Astrocyte of the hippocampus (primary cell): ENCODE measurements around the gene FSTL4.
"Not testable (repeated sequence)": the region's sequence is repeated elsewhere in the genome, so short reads cannot be mapped to it uniquely, and the experiment has no call there.

Experiments used
- DNase-seq: peaks from one replicate; pipeline ENCODE4 v3.0.0; 2011; ENCODE audit warnings: low read depth, low spot score

The FSTL4 gene

GRCh38 chr5:133195250-133195649 is 417.1 kb downstream of the FSTL4 start:
- DNase-seq = no peak

- no peak for DNase-seq
These were observed 418.5 kb downstream of the FSTL4 start for GRCh38 chr5:133193794-133194193.

GRCh38 chr5:133192716-133193115 is 419.6 kb downstream of the FSTL4 start:
- no peak for DNase-seq

GRCh38 chr5:133189881-133190280 is 422.5 kb downstream of the FSTL4 start:
- no peak for DNase-seq

- DNase-seq = no peak
These were observed 432.9 kb downstream of the FSTL4 start for GRCh38 chr5:133179405-133179804.

GRCh38 chr5:133170756-133171387 is 441.5 kb downstream of the FSTL4 start:
- DNase-seq = not testable (repeated sequence)

GRCh38 chr5:133164759-133165158 is 447.6 kb downstream of the FSTL4 start:
- no peak for DNase-seq

GRCh38 chr5:133163839-133164238 is 448.5 kb downstream of the FSTL4 start:
- no peak for DNase-seq

GRCh38 chr5:133159543-133159942 is 452.8 kb downstream of the FSTL4 start:
- no peak for DNase-seq

- no peak for DNase-seq
These were observed 456.9 kb downstream of the FSTL4 start for GRCh38 chr5:133155326-133155969.

- no peak for DNase-seq
These were observed 457.9 kb downstream of the FSTL4 start for GRCh38 chr5:133154274-133155075.

GRCh38 chr5:133150909-133151544 is 461.3 kb downstream of the FSTL4 start:
- no peak for DNase-seq

- no peak for DNase-seq
These were observed 463.0 kb downstream of the FSTL4 start for GRCh38 chr5:133149345-133149744.

- DNase-seq = peak; percentile 23
These were observed 464.4 kb downstream of the FSTL4 start for GRCh38 chr5:133147815-133148567.

GRCh38 chr5:133147411-133147810 is 464.9 kb downstream of the FSTL4 start:
- peak; percentile 42 for DNase-seq
